HG02943 (cell line): ENCODE data around the gene TMEM139.

Source experiments
- ATAC-seq: cut with Tn5 transposase; IDR thresholded peaks from one replicate; pipeline ENCODE4 v1.9.1; 2021; ENCODE audit warnings: mild to moderate bottlenecking, low read depth, moderate library complexity; ENCODE audit not compliant: unreplicated experiment

TMEM139 gene

GRCh38 chr7:143321734-143322133 is 37.0 kb downstream of the TMEM139 start:
- no peak for ATAC-seq

- no peak for ATAC-seq
These were observed 38.2 kb downstream of the TMEM139 start for GRCh38 chr7:143322760-143323633.

- no peak for ATAC-seq
These were observed 38.9 kb downstream of the TMEM139 start for GRCh38 chr7:143323653-143324052.

GRCh38 chr7:143325240-143325639 is 40.5 kb downstream of the TMEM139 start:
- ATAC-seq = no peak

GRCh38 chr7:143327903-143328302 is 43.1 kb downstream of the TMEM139 start:
- ATAC-seq = no peak

GRCh38 chr7:143329471-143330170 is 44.9 kb downstream of the TMEM139 start:
- no peak for ATAC-seq

- ATAC-seq = no peak
These were observed 46.5 kb downstream of the TMEM139 start for GRCh38 chr7:143331179-143331801.

- no peak for ATAC-seq
These were observed 49.5 kb downstream of the TMEM139 start for GRCh38 chr7:143334244-143334643.

- ATAC-seq = no peak
These were observed 52.5 kb downstream of the TMEM139 start for GRCh38 chr7:143337216-143337615.
